Measurements from ENCODE around the gene WLS. TPM values are rescaled to one million over a fixed set of nuclear protein-coding genes. Genes with fewer than 3 reads are reported as not detected.

WLS gene
- total and polyA plus RNA-seq, 4 donors, result 27.3 to 128 (median 71.7) TPM

DNA sequence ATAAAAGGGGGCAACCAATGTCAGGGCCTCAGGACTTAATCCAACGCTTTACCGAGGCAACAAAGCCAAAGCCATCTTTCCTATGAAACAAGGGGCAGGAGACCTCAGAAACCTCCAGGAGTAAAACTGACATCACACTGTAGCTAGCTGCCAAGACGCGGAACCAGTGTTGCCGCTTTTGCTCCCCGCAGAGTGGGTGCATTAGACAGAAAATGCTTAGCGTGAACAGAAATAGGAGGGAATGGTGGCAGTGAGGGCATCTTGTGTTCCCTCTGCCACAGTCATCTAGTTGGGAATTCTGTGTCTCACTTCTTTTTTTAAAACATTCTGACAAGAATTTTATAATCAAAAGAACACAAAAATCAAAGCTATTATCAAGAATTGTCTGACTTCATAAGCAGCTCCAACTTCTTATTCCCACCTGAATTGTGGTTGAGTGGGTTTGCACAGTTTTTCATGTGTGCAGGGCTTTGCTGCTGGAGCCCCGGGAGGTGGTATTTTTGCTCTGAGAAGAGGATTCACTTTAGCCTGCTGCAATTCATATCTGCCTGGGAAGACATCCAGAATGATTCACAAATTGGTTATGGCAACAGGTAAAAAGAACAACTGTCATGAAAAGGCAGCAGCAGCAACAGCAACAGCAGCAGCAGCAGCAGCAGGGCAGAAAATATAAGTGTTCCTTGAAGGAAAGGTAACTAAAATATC, 99.7 kb downstream of the WLS start:
- Histone ChIP-seq H3K4me3 (no peak overlapping the region), H3K9me3 (ENCODE audit: control insufficient read depth in 4 of 4, insufficient read depth in 3 of 4, low read length in 3 of 4) (peaks cover 0 to 1% (median 0%) of the 10 kb centered on the region in 4 donors), H3K27ac (ENCODE audit: low read depth in 1 of 2, low read length in 1 of 2) (no peak overlapping the region), H3K36me3 (ENCODE audit: control insufficient read depth in 4 of 4, insufficient read depth in 4 of 4, low read length in 4 of 4) (peaks cover 3 to 34% (median 22%) of the 10 kb centered on the region in 4 donors), H3K9ac (ENCODE audit: insufficient read depth in 1 of 2, low read length in 2 of 2) (no peak overlapping the region), H3K27me3 (ENCODE audit: control insufficient read depth in 3 of 3, insufficient read depth in 3 of 3, low read length in 2 of 3) (no peaks in the 10 kb centered on the region), H3K4me1 (ENCODE audit: control insufficient read depth in 5 of 5, insufficient read depth in 5 of 5, low read length in 5 of 5) (peaks cover 0 to 3% (median 0%) of the 10 kb centered on the region in 5 donors)
- 95 to 97% methylated on average over 8 of the region's 8 CpGs for WGBS, 2 donors
- ATAC-seq (ENCODE audit: insufficient read depth, low FRiP score), result no peak
- no peak for DNase-seq
- TF ChIP-seq, protein P1, sequence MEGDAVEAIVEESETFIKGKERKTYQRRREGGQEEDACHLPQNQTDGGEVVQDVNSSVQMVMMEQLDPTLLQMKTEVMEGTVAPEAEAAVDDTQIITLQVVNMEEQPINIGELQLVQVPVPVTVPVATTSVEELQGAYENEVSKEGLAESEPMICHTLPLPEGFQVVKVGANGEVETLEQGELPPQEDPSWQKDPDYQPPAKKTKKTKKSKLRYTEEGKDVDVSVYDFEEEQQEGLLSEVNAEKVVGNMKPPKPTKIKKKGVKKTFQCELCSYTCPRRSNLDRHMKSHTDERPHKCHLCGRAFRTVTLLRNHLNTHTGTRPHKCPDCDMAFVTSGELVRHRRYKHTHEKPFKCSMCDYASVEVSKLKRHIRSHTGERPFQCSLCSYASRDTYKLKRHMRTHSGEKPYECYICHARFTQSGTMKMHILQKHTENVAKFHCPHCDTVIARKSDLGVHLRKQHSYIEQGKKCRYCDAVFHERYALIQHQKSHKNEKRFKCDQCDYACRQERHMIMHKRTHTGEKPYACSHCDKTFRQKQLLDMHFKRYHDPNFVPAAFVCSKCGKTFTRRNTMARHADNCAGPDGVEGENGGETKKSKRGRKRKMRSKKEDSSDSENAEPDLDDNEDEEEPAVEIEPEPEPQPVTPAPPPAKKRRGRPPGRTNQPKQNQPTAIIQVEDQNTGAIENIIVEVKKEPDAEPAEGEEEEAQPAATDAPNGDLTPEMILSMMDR (IDR thresholded peaks at IDR 0.05; ENCODE audit: control extremely low read depth, extremely low read depth), result no peak

GRCh38 chr1:68131261-68131660, 101.1 kb downstream of the WLS start:
- H3K27me3 ChIP-seq (ENCODE audit: control insufficient read depth in 3 of 3, insufficient read depth in 3 of 3, low read length in 2 of 3), result no peaks in the 10 kb centered on the region
- no peak overlapping the region for H3K4me3 ChIP-seq
- peaks cover 0 to 1% (median 0%) of the 10 kb centered on the region in 4 donors for H3K9me3 ChIP-seq (ENCODE audit: control insufficient read depth in 4 of 4, insufficient read depth in 3 of 4, low read length in 3 of 4)
- ATAC-seq (ENCODE audit: insufficient read depth, low FRiP score), result no peak
- H3K36me3 ChIP-seq (ENCODE audit: control insufficient read depth in 4 of 4, insufficient read depth in 4 of 4, low read length in 4 of 4), result peaks cover 3 to 31% (median 21%) of the 10 kb centered on the region in 4 donors
- H3K4me1 ChIP-seq (ENCODE audit: control insufficient read depth in 5 of 5, insufficient read depth in 5 of 5, low read length in 5 of 5), result peaks cover 0 to 3% (median 0%) of the 10 kb centered on the region in 5 donors
- no peak for DNase-seq
- H3K27ac ChIP-seq (ENCODE audit: low read depth in 1 of 2, low read length in 1 of 2), result no peak overlapping the region
- WGBS, 2 donors, result 96 to 97% methylated on average over 3 of the region's 3 CpGs
- no peak overlapping the region for H3K9ac ChIP-seq (ENCODE audit: insufficient read depth in 1 of 2, low read length in 2 of 2)
- TF ChIP-seq, protein P1 (IDR thresholded peaks at IDR 0.05; ENCODE audit: control extremely low read depth, extremely low read depth), result no peak

GRCh38 chr1:68129536-68130250, 102.6 kb downstream of the WLS start:
- TF ChIP-seq, protein P1 (IDR thresholded peaks at IDR 0.05; ENCODE audit: control extremely low read depth, extremely low read depth), result no peak
- Histone ChIP-seq H3K9ac (ENCODE audit: insufficient read depth in 1 of 2, low read length in 2 of 2) (no peak overlapping the region), H3K27ac (ENCODE audit: low read depth in 1 of 2, low read length in 1 of 2) (peak overlapping the region in 1 of 2 donors; percentile 33), H3K27me3 (ENCODE audit: control insufficient read depth in 3 of 3, insufficient read depth in 3 of 3, low read length in 2 of 3) (no peaks in the 10 kb centered on the region), H3K4me3 (no peak overlapping the region), H3K9me3 (ENCODE audit: control insufficient read depth in 4 of 4, insufficient read depth in 3 of 4, low read length in 3 of 4) (peaks cover 0 to 1% (median 0%) of the 10 kb centered on the region in 4 donors), H3K36me3 (ENCODE audit: control insufficient read depth in 4 of 4, insufficient read depth in 4 of 4, low read length in 4 of 4) (peaks cover 3 to 26% (median 22%) of the 10 kb centered on the region in 4 donors), H3K4me1 (ENCODE audit: control insufficient read depth in 5 of 5, insufficient read depth in 5 of 5, low read length in 5 of 5) (peaks cover 0 to 3% (median 0%) of the 10 kb centered on the region in 5 donors)
- ATAC-seq (ENCODE audit: insufficient read depth, low FRiP score), result no peak
- no peak for DNase-seq
- WGBS, 2 donors, result 82 to 86% methylated on average over 6 of the region's 6 CpGs

Data from lung (tissue), 12 donors.